ENCODE measurements around the gene MYO1C. TPM values are rescaled to one million over a fixed set of nuclear protein-coding genes. Genes with fewer than 3 reads are reported as not detected.
A peak's percentile ranks its signal among the peaks of the same experiment; 100 is the strongest.

Gene MYO1C
- total RNA-seq, 1 experiment from 2014 or later, result 73.6 TPM

DNA sequence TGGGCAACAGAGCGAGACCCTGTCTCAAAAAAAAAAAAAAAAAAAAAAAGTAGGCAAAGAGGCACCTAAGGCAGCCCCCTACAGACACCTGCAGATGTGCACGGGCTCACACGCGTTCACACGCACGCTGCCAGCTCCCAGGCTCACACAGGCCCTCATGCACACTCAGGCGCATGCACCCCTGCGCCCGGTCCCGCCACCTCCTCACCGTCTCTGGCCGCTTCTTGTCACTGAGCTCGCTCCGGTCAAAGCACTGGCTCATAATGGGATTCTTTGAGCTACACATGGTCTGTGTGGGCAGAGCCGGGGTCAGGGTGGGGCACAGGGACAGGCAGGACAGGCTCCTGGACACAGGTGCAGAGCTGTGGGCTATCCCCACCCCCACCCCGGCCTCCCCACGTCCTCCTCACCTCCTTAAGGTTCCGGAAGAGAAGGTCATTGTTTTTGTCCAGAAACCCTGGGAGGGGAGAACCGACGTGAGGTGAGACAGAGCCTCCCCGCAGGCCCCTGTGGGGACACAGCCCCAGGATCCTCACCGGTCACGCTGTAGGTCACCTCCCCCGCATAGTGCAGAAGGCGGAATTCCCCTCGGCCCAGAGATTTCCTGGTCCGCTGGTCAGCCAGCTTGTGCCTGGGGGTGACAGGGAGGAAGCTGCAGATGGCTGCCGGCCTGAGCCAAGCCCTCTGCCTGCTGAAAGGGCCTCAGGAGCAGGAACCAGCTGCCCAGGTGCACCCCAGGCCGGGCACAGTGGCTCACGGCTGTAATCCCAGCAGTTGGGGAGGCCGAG, 17.9 kb downstream of the MYO1C start:
- ChIA-PET CTCF (no interaction called here), POLR2A (no interaction called here)
- no peak overlapping the region for H3K27ac Mint-ChIP-seq
- ATAC-seq, result no peak
- H3K4me1 Mint-ChIP-seq, result no peaks in the 10 kb centered on the region
- peaks cover 17% of the 10 kb centered on the region for H3K36me3 Mint-ChIP-seq
- no peak for TF ChIP-seq ATF1 (CRISPR knock-in tag; IDR thresholded peaks at IDR 0.05)
- H3K27me3 Mint-ChIP-seq (ENCODE audit: low read depth), result no peaks in the 10 kb centered on the region
- H3K4me3 Mint-ChIP-seq, result no peak overlapping the region
- DNase-seq (ENCODE audit: low spot score), result no peak
- no peaks in the 10 kb centered on the region for H3K9me3 Mint-ChIP-seq

DNA sequence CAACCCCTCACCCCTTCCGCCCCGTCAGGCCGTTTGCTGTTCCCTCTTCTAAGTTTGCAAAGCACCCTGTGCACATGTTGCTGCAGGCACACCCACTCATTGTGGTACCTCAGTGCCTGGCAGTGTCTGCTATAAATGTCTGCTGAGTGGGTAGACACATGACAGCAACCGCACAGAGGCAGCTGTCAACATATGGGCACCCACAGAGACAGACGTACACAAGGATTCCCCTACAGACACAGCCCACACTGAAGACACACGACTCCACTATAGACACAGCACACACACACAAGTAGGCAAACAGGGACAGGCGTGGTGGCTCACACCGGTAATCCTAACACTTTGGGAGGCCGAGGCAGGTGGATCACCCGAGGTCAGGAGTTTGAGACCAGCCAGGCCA, 18.6 kb downstream of the MYO1C start:
- no peak overlapping the region for H3K4me3 Mint-ChIP-seq
- H3K9me3 Mint-ChIP-seq, result no peaks in the 10 kb centered on the region
- no peaks in the 10 kb centered on the region for H3K27me3 Mint-ChIP-seq (ENCODE audit: low read depth)
- TF ChIP-seq, protein P1, sequence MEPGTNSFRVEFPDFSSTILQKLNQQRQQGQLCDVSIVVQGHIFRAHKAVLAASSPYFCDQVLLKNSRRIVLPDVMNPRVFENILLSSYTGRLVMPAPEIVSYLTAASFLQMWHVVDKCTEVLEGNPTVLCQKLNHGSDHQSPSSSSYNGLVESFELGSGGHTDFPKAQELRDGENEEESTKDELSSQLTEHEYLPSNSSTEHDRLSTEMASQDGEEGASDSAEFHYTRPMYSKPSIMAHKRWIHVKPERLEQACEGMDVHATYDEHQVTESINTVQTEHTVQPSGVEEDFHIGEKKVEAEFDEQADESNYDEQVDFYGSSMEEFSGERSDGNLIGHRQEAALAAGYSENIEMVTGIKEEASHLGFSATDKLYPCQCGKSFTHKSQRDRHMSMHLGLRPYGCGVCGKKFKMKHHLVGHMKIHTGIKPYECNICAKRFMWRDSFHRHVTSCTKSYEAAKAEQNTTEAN (CRISPR knock-in tag; IDR thresholded peaks at IDR 0.05), result no peak
- TF ChIP-seq ZNF121 (CRISPR knock-in tag; IDR thresholded peaks at IDR 0.05), result no peak
- TF ChIP-seq ZNF671 (CRISPR knock-in tag; IDR thresholded peaks at IDR 0.05), result no peak
- TF ChIP-seq, protein P2, sequence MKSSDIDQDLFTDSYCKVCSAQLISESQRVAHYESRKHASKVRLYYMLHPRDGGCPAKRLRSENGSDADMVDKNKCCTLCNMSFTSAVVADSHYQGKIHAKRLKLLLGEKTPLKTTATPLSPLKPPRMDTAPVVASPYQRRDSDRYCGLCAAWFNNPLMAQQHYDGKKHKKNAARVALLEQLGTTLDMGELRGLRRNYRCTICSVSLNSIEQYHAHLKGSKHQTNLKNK (CRISPR knock-in tag; IDR thresholded peaks at IDR 0.05), result no peak
- TF ChIP-seq, protein P3, sequence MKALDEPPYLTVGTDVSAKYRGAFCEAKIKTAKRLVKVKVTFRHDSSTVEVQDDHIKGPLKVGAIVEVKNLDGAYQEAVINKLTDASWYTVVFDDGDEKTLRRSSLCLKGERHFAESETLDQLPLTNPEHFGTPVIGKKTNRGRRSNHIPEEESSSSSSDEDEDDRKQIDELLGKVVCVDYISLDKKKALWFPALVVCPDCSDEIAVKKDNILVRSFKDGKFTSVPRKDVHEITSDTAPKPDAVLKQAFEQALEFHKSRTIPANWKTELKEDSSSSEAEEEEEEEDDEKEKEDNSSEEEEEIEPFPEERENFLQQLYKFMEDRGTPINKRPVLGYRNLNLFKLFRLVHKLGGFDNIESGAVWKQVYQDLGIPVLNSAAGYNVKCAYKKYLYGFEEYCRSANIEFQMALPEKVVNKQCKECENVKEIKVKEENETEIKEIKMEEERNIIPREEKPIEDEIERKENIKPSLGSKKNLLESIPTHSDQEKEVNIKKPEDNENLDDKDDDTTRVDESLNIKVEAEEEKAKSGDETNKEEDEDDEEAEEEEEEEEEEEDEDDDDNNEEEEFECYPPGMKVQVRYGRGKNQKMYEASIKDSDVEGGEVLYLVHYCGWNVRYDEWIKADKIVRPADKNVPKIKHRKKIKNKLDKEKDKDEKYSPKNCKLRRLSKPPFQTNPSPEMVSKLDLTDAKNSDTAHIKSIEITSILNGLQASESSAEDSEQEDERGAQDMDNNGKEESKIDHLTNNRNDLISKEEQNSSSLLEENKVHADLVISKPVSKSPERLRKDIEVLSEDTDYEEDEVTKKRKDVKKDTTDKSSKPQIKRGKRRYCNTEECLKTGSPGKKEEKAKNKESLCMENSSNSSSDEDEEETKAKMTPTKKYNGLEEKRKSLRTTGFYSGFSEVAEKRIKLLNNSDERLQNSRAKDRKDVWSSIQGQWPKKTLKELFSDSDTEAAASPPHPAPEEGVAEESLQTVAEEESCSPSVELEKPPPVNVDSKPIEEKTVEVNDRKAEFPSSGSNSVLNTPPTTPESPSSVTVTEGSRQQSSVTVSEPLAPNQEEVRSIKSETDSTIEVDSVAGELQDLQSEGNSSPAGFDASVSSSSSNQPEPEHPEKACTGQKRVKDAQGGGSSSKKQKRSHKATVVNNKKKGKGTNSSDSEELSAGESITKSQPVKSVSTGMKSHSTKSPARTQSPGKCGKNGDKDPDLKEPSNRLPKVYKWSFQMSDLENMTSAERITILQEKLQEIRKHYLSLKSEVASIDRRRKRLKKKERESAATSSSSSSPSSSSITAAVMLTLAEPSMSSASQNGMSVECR (CRISPR knock-in tag; IDR thresholded peaks at IDR 0.05; ENCODE audit: borderline replicate concordance), result no peak
- no peak for TF ChIP-seq ELF4 (CRISPR knock-in tag; IDR thresholded peaks at IDR 0.05; ENCODE audit: low read depth)
- no peak for TF ChIP-seq MYBL2 (CRISPR knock-in tag; IDR thresholded peaks at IDR 0.05)
- no peak for TF ChIP-seq ZNF219 (CRISPR knock-in tag; IDR thresholded peaks at IDR 0.05; ENCODE audit: borderline replicate concordance)
- TF ChIP-seq, protein P4, sequence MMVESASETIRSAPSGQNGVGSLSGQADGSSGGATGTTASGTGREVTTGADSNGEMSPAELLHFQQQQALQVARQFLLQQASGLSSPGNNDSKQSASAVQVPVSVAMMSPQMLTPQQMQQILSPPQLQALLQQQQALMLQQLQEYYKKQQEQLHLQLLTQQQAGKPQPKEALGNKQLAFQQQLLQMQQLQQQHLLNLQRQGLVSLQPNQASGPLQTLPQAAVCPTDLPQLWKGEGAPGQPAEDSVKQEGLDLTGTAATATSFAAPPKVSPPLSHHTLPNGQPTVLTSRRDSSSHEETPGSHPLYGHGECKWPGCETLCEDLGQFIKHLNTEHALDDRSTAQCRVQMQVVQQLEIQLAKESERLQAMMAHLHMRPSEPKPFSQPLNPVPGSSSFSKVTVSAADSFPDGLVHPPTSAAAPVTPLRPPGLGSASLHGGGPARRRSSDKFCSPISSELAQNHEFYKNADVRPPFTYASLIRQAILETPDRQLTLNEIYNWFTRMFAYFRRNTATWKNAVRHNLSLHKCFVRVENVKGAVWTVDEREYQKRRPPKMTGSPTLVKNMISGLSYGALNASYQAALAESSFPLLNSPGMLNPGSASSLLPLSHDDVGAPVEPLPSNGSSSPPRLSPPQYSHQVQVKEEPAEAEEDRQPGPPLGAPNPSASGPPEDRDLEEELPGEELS (CRISPR knock-in tag; IDR thresholded peaks at IDR 0.05), result no peak
- TF ChIP-seq SP1 (CRISPR knock-in tag; conservative IDR thresholded peaks at IDR 0.05), result no peak
- TF ChIP-seq JAZF1 (CRISPR knock-in tag; IDR thresholded peaks at IDR 0.05), result no peak
- TF ChIP-seq ZNF138 (CRISPR knock-in tag; conservative IDR thresholded peaks at IDR 0.05), result no peak
- no peak for TF ChIP-seq ZNF263 (CRISPR knock-in tag; IDR thresholded peaks at IDR 0.05; ENCODE audit: low read depth)
- TF ChIP-seq, protein P5, sequence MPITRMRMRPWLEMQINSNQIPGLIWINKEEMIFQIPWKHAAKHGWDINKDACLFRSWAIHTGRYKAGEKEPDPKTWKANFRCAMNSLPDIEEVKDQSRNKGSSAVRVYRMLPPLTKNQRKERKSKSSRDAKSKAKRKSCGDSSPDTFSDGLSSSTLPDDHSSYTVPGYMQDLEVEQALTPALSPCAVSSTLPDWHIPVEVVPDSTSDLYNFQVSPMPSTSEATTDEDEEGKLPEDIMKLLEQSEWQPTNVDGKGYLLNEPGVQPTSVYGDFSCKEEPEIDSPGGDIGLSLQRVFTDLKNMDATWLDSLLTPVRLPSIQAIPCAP (CRISPR knock-in tag; IDR thresholded peaks at IDR 0.05), result no peak
- TF ChIP-seq, protein P6, sequence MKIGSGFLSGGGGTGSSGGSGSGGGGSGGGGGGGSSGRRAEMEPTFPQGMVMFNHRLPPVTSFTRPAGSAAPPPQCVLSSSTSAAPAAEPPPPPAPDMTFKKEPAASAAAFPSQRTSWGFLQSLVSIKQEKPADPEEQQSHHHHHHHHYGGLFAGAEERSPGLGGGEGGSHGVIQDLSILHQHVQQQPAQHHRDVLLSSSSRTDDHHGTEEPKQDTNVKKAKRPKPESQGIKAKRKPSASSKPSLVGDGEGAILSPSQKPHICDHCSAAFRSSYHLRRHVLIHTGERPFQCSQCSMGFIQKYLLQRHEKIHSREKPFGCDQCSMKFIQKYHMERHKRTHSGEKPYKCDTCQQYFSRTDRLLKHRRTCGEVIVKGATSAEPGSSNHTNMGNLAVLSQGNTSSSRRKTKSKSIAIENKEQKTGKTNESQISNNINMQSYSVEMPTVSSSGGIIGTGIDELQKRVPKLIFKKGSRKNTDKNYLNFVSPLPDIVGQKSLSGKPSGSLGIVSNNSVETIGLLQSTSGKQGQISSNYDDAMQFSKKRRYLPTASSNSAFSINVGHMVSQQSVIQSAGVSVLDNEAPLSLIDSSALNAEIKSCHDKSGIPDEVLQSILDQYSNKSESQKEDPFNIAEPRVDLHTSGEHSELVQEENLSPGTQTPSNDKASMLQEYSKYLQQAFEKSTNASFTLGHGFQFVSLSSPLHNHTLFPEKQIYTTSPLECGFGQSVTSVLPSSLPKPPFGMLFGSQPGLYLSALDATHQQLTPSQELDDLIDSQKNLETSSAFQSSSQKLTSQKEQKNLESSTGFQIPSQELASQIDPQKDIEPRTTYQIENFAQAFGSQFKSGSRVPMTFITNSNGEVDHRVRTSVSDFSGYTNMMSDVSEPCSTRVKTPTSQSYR (CRISPR knock-in tag; IDR thresholded peaks at IDR 0.05), result no peak
- no peak for TF ChIP-seq ESRRA (CRISPR knock-in tag; IDR thresholded peaks at IDR 0.05; ENCODE audit: borderline replicate concordance)
- TF ChIP-seq ZNF317 (CRISPR knock-in tag; IDR thresholded peaks at IDR 0.05; ENCODE audit: borderline replicate concordance, low read depth), result no peak
- TF ChIP-seq TCF7 (CRISPR knock-in tag; IDR thresholded peaks at IDR 0.05; ENCODE audit: low read depth), result no peak
- H3K4me1 Mint-ChIP-seq, result peaks cover under 1% of the 10 kb centered on the region
- peak overlapping the region; percentile 15 for H3K27ac Mint-ChIP-seq
- no peak for DNase-seq (ENCODE audit: low spot score)
- CTCF ChIA-PET, result no interaction called here
- peaks cover 25% of the 10 kb centered on the region for H3K36me3 Mint-ChIP-seq
- POLR2A ChIA-PET, result no interaction called here
- no peak for ATAC-seq

Measured in WTC11 (cell line).